ENCODE results near the gene ARL4C. TPM values are rescaled to one million over a fixed set of nuclear protein-coding genes. Genes with fewer than 3 reads are reported as not detected.
"Not testable (repeated sequence)": the region's sequence is repeated elsewhere in the genome, so short reads cannot be mapped to it uniquely, and the experiment has no call there.

The ARL4C gene
- total RNA-seq, 1 donor = 144 TPM

DNA sequence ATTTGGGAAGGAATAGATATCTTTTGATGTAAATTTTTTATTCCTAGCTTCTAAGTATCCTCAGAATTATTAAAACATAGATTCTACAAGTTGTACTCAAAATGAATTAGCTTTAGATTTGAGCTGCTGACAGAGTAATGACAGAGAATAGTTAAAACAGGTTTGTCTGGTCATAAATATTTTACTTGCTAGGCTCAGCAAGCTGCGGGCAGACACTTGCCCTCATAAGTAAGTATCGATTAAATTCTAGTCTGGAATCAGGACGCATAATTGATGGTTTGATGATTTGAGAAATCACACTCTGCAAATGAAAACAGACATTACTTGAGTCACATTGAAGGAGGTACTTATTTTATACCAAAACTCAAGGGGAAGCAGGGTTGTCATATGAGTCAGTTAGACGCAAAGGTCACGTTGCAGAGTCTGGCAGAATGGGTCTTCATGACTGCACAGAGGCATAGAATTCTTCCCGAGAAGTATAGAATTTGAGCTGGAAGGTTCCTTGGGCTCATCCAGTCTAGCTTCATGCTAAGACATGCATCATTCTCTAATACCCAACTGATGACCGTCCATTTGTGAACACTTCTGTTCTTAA lies 27.5 kb downstream of the ARL4C start:
- Histone ChIP-seq H3K4me1 (ENCODE audit: insufficient read depth, low read length) (peaks cover 14% of the 10 kb centered on the region), H3K27me3 (ENCODE audit: insufficient read depth, low read length) (no peaks in the 10 kb centered on the region), H3K4me3 (ENCODE audit: low read length) (no peak overlapping the region), H3K9me3 (ENCODE audit: low read depth, low read length) (no peaks in the 10 kb centered on the region)

DNA sequence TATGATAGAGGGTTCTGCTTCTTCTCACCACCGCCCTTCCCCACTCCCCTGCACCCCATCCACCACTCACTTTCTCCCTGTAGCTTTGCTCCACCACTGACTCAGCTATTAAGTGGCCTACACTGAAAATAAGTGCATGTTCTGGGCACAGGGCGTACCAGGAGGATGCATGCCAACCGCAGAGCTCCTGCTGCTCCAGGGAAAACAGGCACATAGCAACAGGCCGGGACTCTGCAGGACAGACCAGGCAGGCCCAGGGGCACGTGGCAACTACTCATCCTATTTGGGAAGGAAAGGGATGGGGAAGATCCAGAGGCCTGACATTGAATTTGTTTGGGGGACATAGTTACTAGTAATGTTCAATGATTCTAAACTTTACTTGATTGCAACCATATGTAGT lies 28.4 kb downstream of the ARL4C start:
- Histone ChIP-seq H3K4me3 (ENCODE audit: low read length) (no peak overlapping the region), H3K4me1 (ENCODE audit: insufficient read depth, low read length) (peaks cover 16% of the 10 kb centered on the region), H3K27me3 (ENCODE audit: insufficient read depth, low read length) (no peaks in the 10 kb centered on the region), H3K9me3 (ENCODE audit: low read depth, low read length) (no peaks in the 10 kb centered on the region)

DNA sequence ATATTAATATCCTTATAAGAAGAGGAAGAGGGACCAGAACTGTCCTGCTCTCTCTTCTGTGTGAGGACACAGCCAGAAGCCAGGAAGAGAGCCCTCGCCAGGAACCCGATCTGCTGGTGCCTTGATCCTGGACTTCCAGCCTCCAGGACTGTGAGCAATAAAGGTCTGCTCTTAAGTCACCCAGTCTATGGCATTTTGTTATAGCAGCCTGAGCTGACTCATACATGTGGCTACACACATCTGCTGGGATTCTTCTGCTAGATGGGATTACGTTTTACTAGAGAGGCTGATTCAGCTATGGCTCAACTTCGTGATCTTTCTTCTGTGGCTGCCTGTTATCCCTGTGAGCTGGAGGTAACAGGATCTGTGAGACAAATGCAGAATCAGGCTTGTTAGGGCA lies 29.6 kb downstream of the ARL4C start:
- Histone ChIP-seq H3K9me3 (ENCODE audit: low read depth, low read length) (no peaks in the 10 kb centered on the region), H3K4me1 (ENCODE audit: insufficient read depth, low read length) (peaks cover 29% of the 10 kb centered on the region), H3K4me3 (ENCODE audit: low read length) (no peak overlapping the region), H3K27me3 (ENCODE audit: insufficient read depth, low read length) (no peaks in the 10 kb centered on the region)

DNA sequence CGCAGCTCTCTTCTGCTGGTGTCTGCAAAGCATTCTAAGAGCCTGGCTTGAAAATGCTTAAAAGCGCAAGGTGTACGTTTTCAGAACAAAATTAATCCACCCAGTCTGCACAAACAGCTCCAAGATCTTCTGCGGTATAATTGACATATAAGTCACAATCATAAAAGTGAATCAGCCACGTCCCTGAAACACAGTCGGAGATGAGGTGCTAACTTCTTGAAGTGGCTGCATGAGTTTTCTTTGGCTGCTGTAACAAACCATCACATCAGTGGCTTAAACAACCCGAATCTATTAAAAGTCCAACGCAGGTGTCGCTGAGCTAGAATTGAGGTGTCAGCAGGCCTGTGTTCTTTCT lies 32.6 kb downstream of the ARL4C start:
- Histone ChIP-seq H3K4me1 (ENCODE audit: insufficient read depth, low read length) (peaks cover 45% of the 10 kb centered on the region), H3K9me3 (ENCODE audit: low read depth, low read length) (no peaks in the 10 kb centered on the region), H3K4me3 (ENCODE audit: low read length) (no peak overlapping the region), H3K27me3 (ENCODE audit: insufficient read depth, low read length) (no peaks in the 10 kb centered on the region)

DNA sequence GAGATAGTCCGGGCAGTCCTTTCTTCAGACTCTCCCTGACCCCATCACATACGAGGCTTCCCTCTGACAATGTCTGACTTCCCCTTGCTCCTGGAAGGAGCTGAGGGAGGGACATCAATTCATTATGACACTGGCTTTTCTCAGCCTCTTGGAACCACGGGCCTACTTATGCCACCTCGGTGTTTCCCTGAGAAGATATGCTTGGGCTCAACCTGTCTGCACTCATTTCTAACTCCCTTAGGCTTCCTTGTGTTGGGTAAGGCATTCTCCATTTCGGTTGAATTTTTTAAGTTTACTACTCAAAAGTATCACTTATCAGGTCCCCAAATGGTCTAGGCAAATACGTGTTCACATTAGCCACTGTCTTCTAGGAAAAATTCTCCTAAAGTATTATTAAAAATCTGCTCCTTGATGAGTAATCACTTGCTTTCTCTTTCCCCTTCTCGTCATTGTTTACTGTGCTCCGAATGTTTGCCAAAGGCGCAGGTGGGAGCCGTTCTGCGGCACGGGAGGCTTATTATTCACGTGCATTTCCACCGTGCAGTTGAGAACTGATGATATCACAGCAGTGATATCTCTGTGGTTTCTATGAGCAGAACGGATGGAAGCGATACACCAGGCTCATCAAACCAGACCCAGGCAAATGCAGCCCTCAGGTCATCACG lies 33.1 kb downstream of the ARL4C start:
- H3K9me3 ChIP-seq (ENCODE audit: low read depth, low read length) = no peaks in the 10 kb centered on the region
- H3K27me3 ChIP-seq (ENCODE audit: insufficient read depth, low read length) = no peaks in the 10 kb centered on the region
- no peak overlapping the region for H3K4me3 ChIP-seq (ENCODE audit: low read length)
- H3K4me1 ChIP-seq (ENCODE audit: insufficient read depth, low read length) = peaks cover 47% of the 10 kb centered on the region

DNA sequence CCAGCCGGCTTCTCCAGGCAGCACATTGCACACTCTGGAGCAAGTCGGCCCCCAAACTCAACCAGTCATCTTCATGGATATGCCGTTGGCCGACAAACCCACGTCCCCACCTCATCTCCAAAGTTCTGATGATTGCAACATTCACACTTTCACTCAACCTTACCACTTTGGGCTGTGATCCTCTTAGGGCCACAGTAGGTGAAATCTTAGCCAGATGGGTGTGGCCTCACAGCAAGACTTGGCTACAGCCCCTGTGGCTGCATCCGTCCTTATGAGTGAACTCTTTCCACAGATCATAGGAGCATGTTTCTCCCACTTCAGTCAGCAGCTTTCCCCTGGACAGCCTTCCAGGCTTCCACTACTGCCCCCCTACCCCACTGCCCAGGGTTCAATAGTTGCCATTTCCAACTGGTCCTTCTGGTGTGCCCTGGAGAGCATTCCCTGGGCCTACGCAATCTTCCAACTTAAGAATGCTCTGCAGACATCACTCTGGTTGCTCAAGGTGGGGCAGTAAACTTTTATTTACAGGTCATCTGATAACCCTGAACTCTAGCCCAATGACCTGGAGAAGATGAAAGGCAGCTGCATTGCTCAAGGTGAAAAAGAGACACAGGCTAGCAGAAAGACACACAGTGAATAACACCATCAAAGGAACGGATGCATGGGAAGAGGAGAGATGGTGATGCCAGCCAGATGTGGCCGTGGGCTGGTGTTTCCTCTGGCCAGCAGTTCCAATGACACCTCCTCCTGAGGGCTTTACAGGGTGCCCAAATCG lies 34.5 kb downstream of the ARL4C start:
- H3K9me3 ChIP-seq (ENCODE audit: low read depth, low read length) = no peaks in the 10 kb centered on the region
- peaks cover 47% of the 10 kb centered on the region for H3K4me1 ChIP-seq (ENCODE audit: insufficient read depth, low read length)
- H3K4me3 ChIP-seq (ENCODE audit: low read length) = no peak overlapping the region
- no peaks in the 10 kb centered on the region for H3K27me3 ChIP-seq (ENCODE audit: insufficient read depth, low read length)

DNA sequence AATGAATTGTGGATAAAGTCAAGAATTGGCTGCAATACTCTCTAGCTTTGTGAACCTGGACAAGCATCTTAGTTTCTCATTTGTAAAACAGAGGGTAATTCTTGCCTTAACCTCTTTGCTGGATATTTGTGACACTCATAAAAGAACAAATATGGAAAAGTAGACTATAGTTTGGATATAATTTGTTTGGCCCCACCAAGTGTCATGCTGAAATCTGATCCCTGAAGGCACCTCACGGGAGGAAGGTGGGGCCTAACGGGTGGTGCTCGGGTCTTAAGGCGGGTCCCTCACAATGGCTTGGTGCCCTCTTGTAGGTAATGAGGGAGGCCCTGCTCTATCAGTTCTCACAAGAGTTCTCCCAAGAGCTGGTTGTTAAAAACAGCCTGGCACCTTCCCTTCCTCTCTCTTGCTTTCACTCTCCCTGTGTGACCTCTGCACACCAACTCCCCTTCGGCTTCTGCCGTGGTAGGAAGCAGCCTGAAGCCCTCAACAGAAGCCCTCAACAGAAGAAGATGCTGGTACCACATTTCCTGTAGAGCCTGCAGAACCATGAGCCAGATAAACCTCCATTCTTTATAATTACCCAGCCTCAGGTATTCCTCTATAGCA lies 37.4 kb downstream of the ARL4C start:
- peaks cover 44% of the 10 kb centered on the region for H3K4me1 ChIP-seq (ENCODE audit: insufficient read depth, low read length)
- H3K4me3 ChIP-seq (ENCODE audit: low read length) = no peak overlapping the region
- no peaks in the 10 kb centered on the region for H3K9me3 ChIP-seq (ENCODE audit: low read depth, low read length)
- no peaks in the 10 kb centered on the region for H3K27me3 ChIP-seq (ENCODE audit: insufficient read depth, low read length)

DNA sequence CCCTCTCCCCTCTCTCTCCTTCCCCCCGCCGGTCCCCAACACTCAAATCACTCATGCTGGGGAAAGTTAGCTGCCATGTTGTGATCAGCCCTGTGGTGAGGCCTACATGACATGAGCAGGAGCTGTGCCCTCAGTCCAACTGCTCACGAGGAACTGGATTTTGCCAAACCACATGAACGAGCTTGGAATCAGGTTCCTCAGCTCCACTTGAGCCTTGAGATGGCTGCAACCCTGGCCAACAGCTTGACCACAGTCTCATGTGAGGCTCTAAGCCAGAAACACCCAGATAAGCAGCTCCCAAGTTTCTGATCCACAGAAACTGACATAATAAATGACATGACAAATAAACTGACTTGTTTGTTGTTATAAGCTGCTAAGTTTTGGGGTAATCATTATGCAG lies 38.4 kb downstream of the ARL4C start:
- no peaks in the 10 kb centered on the region for H3K27me3 ChIP-seq (ENCODE audit: insufficient read depth, low read length)
- H3K4me3 ChIP-seq (ENCODE audit: low read length) = no peak overlapping the region
- H3K4me1 ChIP-seq (ENCODE audit: insufficient read depth, low read length) = peaks cover 39% of the 10 kb centered on the region
- no peaks in the 10 kb centered on the region for H3K9me3 ChIP-seq (ENCODE audit: low read depth, low read length)

DNA sequence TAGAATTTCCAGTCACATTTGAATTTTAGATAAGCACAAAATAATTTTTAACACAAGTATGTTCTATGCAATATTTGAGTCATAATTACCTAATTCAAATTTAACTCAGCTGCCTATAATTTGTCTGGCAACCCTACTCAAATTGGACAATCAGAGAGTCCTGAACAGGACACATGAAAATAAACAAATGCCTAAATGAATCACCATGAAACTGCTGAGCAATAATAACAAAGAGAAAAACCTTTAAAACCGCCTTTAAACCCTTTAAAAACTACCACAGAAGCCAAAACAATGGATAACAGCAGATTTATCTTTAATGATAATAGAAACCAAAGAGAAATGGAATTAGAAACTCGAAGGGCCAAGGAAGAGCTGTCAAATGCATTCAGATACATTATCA lies 39.5 kb downstream of the ARL4C start:
- no peaks in the 10 kb centered on the region for H3K27me3 ChIP-seq (ENCODE audit: insufficient read depth, low read length)
- H3K4me3 ChIP-seq (ENCODE audit: low read length) = no peak overlapping the region
- no peaks in the 10 kb centered on the region for H3K9me3 ChIP-seq (ENCODE audit: low read depth, low read length)
- H3K4me1 ChIP-seq (ENCODE audit: insufficient read depth, low read length) = peaks cover 29% of the 10 kb centered on the region

DNA sequence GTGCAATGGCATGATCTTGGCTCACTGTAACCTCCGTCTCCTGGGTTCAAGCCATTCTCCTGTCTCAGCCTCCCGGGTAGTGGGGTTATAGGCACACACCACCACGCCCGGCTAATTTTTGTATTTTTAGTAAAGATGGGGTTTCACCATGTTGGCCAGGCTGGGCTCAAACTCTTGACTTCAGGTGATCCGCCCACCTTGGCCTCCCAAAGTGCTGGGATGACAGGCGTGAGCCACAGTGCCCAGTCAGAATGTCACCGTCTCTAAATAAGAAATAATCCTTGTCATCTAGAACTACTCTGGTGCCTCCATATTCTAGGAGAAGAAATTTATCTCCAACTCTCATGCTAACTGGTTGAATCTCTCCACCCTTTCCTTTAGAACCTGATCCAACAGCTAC lies 41.6 kb downstream of the ARL4C start:
- H3K27me3 ChIP-seq (ENCODE audit: insufficient read depth, low read length); H3K9me3 ChIP-seq (ENCODE audit: low read depth, low read length); H3K4me3 ChIP-seq (ENCODE audit: low read length): not testable (repeated sequence)
- peaks cover 32% of the 10 kb centered on the region for H3K4me1 ChIP-seq (ENCODE audit: insufficient read depth, low read length)

DNA sequence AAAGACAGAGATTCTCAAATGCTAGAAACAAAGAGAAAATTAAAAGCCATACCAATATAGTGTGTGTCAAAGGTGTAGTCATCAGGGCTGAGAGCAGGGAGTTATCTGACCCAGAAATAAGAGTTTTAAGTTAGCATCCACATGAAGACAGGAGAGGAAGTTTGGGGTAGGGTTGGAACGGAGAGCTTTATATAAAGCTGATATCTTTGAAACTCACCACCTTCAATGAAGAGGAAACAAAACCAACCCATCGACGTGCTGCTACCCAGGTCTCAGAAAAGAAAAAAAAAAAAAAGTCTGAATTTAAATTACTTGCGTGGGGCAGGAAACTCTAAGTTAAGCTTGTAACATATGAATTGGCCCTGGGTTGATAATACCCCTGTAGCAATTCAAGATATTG lies 42.4 kb downstream of the ARL4C start:
- Histone ChIP-seq H3K9me3 (ENCODE audit: low read depth, low read length) (no peaks in the 10 kb centered on the region), H3K27me3 (ENCODE audit: insufficient read depth, low read length) (no peaks in the 10 kb centered on the region), H3K4me1 (ENCODE audit: insufficient read depth, low read length) (peaks cover 28% of the 10 kb centered on the region), H3K4me3 (ENCODE audit: low read length) (peak overlapping the region; percentile 44)

DNA sequence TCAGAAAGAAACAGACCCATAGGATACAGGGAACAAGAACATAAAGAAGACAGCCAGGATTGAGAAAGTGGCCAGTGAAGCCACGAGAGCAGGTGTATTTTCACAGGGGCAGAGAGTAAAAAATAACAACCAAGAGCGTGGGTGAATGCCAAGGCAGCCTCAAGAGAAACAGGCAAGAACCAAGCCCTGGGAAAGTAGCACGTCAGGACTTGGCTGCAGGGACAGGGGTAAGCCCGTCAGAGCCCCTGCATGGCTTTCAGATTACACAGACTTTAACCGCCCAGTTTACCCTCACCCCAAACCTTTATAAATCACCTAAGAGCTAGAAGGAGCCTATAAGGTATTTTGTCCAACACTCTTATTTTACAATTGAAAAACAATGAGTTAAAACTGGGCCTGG lies 43.7 kb downstream of the ARL4C start:
- Histone ChIP-seq H3K9me3 (ENCODE audit: low read depth, low read length) (no peaks in the 10 kb centered on the region), H3K4me3 (ENCODE audit: low read length) (peak overlapping the region; percentile 44)

DNA sequence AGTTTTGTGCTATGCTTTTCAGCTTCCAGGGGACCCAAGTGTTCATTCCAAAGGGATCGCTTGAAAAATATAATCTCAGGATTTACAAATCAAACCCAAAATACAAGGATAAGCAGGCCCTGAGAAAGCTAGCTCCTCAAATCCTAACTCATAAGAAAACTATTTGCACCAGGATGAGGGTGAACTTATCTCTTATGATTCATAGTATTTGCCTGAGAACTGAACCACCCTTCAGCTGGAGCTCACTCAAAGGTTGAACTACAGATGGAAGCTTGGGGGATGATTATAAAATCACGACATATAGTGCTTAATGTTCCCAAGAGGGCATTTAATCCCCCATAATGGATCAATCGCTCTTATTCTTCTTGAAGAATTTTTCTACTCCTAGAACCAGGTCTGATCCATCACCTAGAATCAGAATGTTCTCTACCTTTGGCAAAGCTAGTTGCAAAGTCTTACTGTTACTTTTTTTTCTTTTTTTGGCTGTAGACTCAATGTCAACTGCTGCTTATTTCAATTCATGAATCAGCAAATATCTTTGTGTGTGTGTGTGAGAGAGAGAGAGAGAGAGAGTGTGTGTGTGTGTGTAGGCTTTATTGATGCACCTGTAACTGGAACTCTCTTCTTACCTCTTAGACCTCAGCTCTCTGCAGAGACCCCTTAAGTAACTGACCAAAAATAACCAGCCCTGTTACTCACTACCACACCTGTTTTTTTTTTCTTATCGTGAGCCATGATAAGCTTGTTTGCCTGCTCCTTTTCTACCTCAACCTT lies 44.8 kb downstream of the ARL4C start:
- Histone ChIP-seq H3K27me3 (ENCODE audit: insufficient read depth, low read length) (no peaks in the 10 kb centered on the region), H3K4me1 (ENCODE audit: insufficient read depth, low read length) (peaks cover 42% of the 10 kb centered on the region), H3K9me3 (ENCODE audit: low read depth, low read length) (no peaks in the 10 kb centered on the region), H3K4me3 (ENCODE audit: low read length) (peak overlapping the region; percentile 44)

More for the DNA sequence above, 43.7 kb downstream of the ARL4C start:
- peaks cover 31% of the 10 kb centered on the region for H3K4me1 ChIP-seq (ENCODE audit: insufficient read depth, low read length)
- H3K27me3 ChIP-seq (ENCODE audit: insufficient read depth, low read length) = no peaks in the 10 kb centered on the region

DNA sequence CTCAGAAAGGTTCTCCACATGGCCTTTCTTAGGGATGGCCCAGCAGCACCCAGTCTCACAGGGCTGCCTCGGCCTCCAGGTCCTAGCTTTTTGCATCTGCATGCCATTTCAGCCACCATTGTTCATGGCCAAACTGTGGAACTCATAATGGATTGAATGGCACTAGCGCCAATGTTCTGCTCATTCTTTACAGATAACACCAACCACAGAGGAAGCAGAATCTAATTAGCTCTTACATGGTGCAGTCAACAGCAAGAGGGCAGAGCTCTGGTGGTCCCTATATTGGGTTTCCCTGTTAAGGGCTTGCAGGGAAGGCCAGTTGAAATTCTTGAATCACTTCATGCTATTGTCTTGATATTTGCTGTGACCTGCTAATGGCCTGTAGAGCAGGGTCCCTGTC lies 45.6 kb downstream of the ARL4C start:
- H3K9me3 ChIP-seq (ENCODE audit: low read depth, low read length) = no peaks in the 10 kb centered on the region
- peaks cover 50% of the 10 kb centered on the region for H3K4me1 ChIP-seq (ENCODE audit: insufficient read depth, low read length)
- no peaks in the 10 kb centered on the region for H3K27me3 ChIP-seq (ENCODE audit: insufficient read depth, low read length)
- no peak overlapping the region for H3K4me3 ChIP-seq (ENCODE audit: low read length)
